ENCODE measurements around the gene FAF1. TPM values are rescaled to one million over a fixed set of nuclear protein-coding genes. Genes with fewer than 3 reads are reported as not detected.

The FAF1 gene
- total RNA-seq, 2 experiments from 2014 or later = 43.5 to 44.0 TPM

DNA sequence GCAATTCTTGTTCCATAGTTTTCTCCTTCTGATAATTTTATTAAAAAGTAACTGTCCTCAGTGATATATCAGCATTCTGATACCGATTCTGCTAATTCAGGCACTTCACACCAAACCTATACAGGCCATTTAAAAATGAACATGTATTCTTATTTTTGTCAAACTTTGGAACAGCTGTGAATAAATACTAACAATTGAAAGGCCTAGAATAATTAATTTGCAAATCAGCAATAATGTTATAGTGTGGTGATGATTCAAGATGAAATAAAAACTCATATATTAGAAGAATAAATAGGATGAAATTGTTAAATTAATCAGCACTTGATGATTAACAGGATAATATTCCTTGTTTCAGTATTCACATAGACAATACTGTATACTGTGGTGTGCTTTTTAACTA lies 19.9 kb upstream of the FAF1 start:
- Mint-ChIP-seq H3K27ac (no peak overlapping the region), H3K9me3 (no peaks in the 10 kb centered on the region), H3K27me3 (peaks cover 24% of the 10 kb centered on the region), H3K4me3 (peak overlapping the region; percentile 18), H3K36me3 (ENCODE audit: low read depth) (peaks cover 4% of the 10 kb centered on the region), H3K4me1 (ENCODE audit: low read depth) (peaks cover 27% of the 10 kb centered on the region)
- peaks cover 4 to 10% of the 10 kb centered on the region in 2 experiments for H3K27me3 ChIP-seq (ENCODE audit: control insufficient read depth in 1 of 2, insufficient read depth in 2 of 2, low read length in 2 of 2)
- H3K27ac ChIP-seq (ENCODE audit: low read depth in 1 of 2, low read length in 2 of 2) = no peak overlapping the region
- H3K4me1 ChIP-seq (ENCODE audit: insufficient read depth, low read length) = peaks cover 23% of the 10 kb centered on the region
- ChIA-PET CTCF (interaction anchor here (1.6 kb wide), 1 partner anchor 12 kb away, joined by 5 read pairs; no protein-coding TSS in a partner anchor), POLR2A (interaction anchor here (4.4 to 4.5 kb wide), 2 partner anchors 11 to 21 kb away, joined by 32 to 82 read pairs; partner anchors contain the start of genes CDKN2C and FAF1)
- intact Hi-C loops (cut with DNase I, micrococcal nuclease) = loop anchor here in 1 of 2 experiments (10.0 kb wide), 1 partner anchor 535 kb away; the partner anchor contains the start of gene EPS15
- DNase-seq = no peak
- no peaks in the 10 kb centered on the region for H3K9me3 ChIP-seq (ENCODE audit: control insufficient read depth in 1 of 2, insufficient read depth in 1 of 2, low read length in 2 of 2)
- ATAC-seq (ENCODE audit: poor library complexity) = no peak
- TF ChIP-seq, protein P1, sequence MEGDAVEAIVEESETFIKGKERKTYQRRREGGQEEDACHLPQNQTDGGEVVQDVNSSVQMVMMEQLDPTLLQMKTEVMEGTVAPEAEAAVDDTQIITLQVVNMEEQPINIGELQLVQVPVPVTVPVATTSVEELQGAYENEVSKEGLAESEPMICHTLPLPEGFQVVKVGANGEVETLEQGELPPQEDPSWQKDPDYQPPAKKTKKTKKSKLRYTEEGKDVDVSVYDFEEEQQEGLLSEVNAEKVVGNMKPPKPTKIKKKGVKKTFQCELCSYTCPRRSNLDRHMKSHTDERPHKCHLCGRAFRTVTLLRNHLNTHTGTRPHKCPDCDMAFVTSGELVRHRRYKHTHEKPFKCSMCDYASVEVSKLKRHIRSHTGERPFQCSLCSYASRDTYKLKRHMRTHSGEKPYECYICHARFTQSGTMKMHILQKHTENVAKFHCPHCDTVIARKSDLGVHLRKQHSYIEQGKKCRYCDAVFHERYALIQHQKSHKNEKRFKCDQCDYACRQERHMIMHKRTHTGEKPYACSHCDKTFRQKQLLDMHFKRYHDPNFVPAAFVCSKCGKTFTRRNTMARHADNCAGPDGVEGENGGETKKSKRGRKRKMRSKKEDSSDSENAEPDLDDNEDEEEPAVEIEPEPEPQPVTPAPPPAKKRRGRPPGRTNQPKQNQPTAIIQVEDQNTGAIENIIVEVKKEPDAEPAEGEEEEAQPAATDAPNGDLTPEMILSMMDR (IDR thresholded peaks at IDR 0.05) = no peak
- no peak overlapping the region for H3K4me3 ChIP-seq (ENCODE audit: low read length)
- H3K36me3 ChIP-seq (ENCODE audit: insufficient read depth, low read length) = no peaks in the 10 kb centered on the region

DNA sequence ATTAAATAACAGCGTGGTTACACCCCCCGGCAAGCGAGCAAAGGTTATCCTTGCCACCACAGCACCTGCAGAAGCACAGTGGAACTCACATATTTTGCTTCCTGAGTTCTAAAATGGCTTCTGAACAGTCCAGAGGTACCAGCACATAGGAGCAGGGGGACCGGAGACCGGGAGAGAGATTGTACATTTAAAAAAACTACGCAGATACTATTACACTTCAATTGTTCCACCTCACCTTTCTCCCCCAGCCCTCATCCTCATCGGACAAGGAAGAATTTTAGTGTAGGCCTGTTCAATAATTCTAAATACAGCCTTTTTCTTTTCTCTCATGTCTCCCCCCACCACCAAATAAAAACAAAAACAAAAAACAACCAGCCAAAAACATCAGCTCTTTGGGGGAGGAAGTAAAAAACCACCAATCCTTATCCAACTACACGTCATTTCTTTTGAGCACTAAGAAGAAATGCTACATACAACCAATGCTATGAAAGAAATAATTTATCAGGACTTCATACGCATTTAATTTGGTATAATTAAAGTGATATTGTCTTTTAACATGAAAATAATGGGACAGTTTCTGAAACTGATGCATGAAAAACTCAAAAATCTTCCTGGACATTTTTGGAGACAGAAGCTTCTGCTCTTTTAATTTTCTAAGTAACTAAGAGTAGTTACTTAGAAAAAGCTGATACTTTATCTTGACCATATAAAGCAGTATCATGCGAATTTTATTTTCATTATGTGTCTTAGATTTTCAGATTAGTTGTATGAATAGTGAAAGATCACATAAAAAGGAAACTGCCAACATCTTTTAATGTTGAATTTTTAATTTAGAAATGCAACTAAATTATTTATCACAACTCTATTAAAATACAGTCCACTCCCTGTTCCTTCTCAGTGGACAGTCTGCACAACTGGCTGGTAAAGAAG lies 19.1 kb upstream of the FAF1 start:
- TF ChIP-seq, protein P1 (IDR thresholded peaks at IDR 0.05) = no peak
- Mint-ChIP-seq H3K27ac (peak overlapping the region; percentile 67), H3K27me3 (peaks cover 24% of the 10 kb centered on the region), H3K9me3 (no peaks in the 10 kb centered on the region), H3K36me3 (ENCODE audit: low read depth) (peaks cover 4% of the 10 kb centered on the region), H3K4me1 (ENCODE audit: low read depth) (peaks cover 27% of the 10 kb centered on the region), H3K4me3 (peak overlapping the region; percentile 92)
- Histone ChIP-seq H3K4me1 (ENCODE audit: insufficient read depth, low read length) (peaks cover 23% of the 10 kb centered on the region), H3K27ac (ENCODE audit: low read depth in 1 of 2, low read length in 2 of 2) (no peak overlapping the region), H3K27me3 (ENCODE audit: control insufficient read depth in 1 of 2, insufficient read depth in 2 of 2, low read length in 2 of 2) (peaks cover 4 to 10% of the 10 kb centered on the region in 2 experiments), H3K9me3 (ENCODE audit: control insufficient read depth in 1 of 2, insufficient read depth in 1 of 2, low read length in 2 of 2) (no peaks in the 10 kb centered on the region), H3K4me3 (ENCODE audit: low read length) (peak overlapping the region; percentile 73), H3K36me3 (ENCODE audit: insufficient read depth, low read length) (no peaks in the 10 kb centered on the region)
- ChIA-PET CTCF (interaction anchor here (1.6 kb wide), 1 partner anchor 11 kb away, joined by 5 read pairs; no protein-coding TSS in a partner anchor), POLR2A (interaction anchor here (4.4 to 4.5 kb wide), 2 partner anchors 10 to 20 kb away, joined by 32 to 82 read pairs; partner anchors contain the start of genes CDKN2C and FAF1)
- intact Hi-C loops (cut with DNase I, micrococcal nuclease) = loop anchor here in 1 of 2 experiments (10.0 kb wide), 1 partner anchor 536 kb away; the partner anchor contains the start of gene EPS15
- DNase-seq (peak in 5 of 14 experiments; percentile 8 to 55 (median 53)), ATAC-seq (ENCODE audit: poor library complexity) (peak; percentile 56)

DNA sequence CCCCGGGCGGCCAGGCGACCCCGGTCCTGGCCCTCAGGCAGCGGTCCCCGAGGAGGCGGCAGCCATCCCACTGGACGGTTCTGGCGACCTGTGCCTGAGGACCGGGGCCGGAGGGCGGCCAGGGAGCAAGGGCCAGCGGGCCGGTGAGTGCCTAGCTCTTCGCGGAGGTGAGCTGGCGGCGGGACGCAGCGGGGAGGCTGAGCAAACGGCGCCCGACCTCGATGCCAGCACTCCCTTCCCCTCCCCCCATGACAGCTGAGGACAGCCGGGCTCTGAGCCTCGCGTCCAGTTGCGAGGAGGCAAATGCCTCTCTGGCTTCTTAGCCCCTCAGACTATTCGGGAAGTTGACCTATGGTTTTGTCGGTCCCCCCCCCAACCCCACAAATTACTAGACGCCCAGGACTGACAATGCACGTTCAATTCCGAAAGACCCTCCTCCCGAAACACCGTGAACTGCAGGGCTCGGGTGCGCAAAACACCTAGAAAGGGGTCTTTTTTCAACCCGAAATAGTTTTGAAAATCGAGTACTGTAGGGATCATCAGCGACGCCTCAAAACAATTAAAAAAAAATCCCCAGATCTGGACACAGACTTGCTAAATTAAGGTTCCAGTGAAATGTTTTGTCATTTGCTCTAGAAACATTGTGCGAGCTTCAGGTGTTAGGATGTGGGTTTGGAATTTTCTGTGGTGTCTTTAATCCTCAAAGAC lies 18.2 kb upstream of the FAF1 start:
- H3K27me3 Mint-ChIP-seq = peaks cover 24% of the 10 kb centered on the region
- H3K9me3 Mint-ChIP-seq = no peaks in the 10 kb centered on the region
- ChIA-PET CTCF (interaction anchor here (1.6 kb wide), 1 partner anchor 49 kb away, joined by 8 read pairs; no protein-coding TSS in a partner anchor), POLR2A (interaction anchor here (0.7 to 4.5 kb wide), 4 partner anchors 9 to 557 kb away, joined by 3 to 82 read pairs (median 18); partner anchors contain the start of genes CDKN2C and FAF1)
- H3K4me1 ChIP-seq (ENCODE audit: insufficient read depth, low read length) = peaks cover 23% of the 10 kb centered on the region
- peak overlapping the region; percentile 73 for H3K4me3 ChIP-seq (ENCODE audit: low read length)
- H3K27ac Mint-ChIP-seq = peak overlapping the region; percentile 67
- H3K36me3 ChIP-seq (ENCODE audit: insufficient read depth, low read length) = no peaks in the 10 kb centered on the region
- DNase-seq (peak in 6 of 14 experiments; percentile 8 to 65 (median 38)), ATAC-seq (ENCODE audit: poor library complexity) (peak; percentile 29)
- H3K27ac ChIP-seq (ENCODE audit: low read depth in 1 of 2, low read length in 2 of 2) = no peak overlapping the region
- H3K36me3 Mint-ChIP-seq (ENCODE audit: low read depth) = peaks cover 4% of the 10 kb centered on the region
- H3K4me3 Mint-ChIP-seq = peak overlapping the region; percentile 92
- intact Hi-C loops (cut with DNase I, micrococcal nuclease) = loop anchor here in 1 of 2 experiments (10.0 kb wide), 1 partner anchor 537 kb away; the partner anchor contains the start of gene EPS15
- H3K4me1 Mint-ChIP-seq (ENCODE audit: low read depth) = peaks cover 27% of the 10 kb centered on the region
- H3K9me3 ChIP-seq (ENCODE audit: control insufficient read depth in 1 of 2, insufficient read depth in 1 of 2, low read length in 2 of 2) = no peaks in the 10 kb centered on the region
- TF ChIP-seq, protein P1 (IDR thresholded peaks at IDR 0.05) = no peak
- H3K27me3 ChIP-seq (ENCODE audit: control insufficient read depth in 1 of 2, insufficient read depth in 2 of 2, low read length in 2 of 2) = peaks cover 4 to 10% of the 10 kb centered on the region in 2 experiments
